GM23248 (cell line): ENCODE measurements around the gene MPP3. TPM values are rescaled to one million over a fixed set of nuclear protein-coding genes. Genes with fewer than 3 reads are reported as not detected.
A peak's percentile ranks its signal among the peaks of the same experiment; 100 is the strongest.
"Not testable (repeated sequence)": the region's sequence is repeated elsewhere in the genome, so short reads cannot be mapped to it uniquely, and the experiment has no call there.

Experiments
- DNase-seq: peaks from one replicate; pipeline ENCODE4 v3.0.0-alpha.2; 2015
- H2AFZ ChIP-seq: fragments of 200-600 bp; sonication (generic); 2 replicates; pipeline ENCODE4 v1.6.1; 2016; ENCODE audit warnings: antibody characterized with exemption
- H3F3A ChIP-seq: fragments of 200-600 bp; sonication (generic); 2 replicates; pipeline ENCODE4 v1.6.1; 2016; ENCODE audit warnings: mild to moderate bottlenecking, antibody characterized with exemption, mixed run types; ENCODE audit not compliant: insufficient read depth
- H3K27ac ChIP-seq: fragments of 200-600 bp; sonication (generic); 2 replicates; pipeline ENCODE4 v1.5.1; 2016; ENCODE audit warnings: mild to moderate bottlenecking
- H3K27me3 ChIP-seq: fragments of 200-600 bp; sonication (generic); replicated peaks from 2 replicates; pipeline ENCODE4 v1.6.1; 2016; ENCODE audit warnings: mild to moderate bottlenecking; ENCODE audit not compliant: insufficient read depth
- H3K36me3 ChIP-seq: fragments of 200-600 bp; sonication (generic); 2 replicates; pipeline ENCODE4 v1.6.1; 2016; ENCODE audit warnings: low read depth, mild to moderate bottlenecking
- H3K4me1 ChIP-seq: fragments of 200-600 bp; sonication (generic); 2 replicates; pipeline ENCODE4 v1.6.1; 2016; ENCODE audit warnings: mild to moderate bottlenecking; ENCODE audit not compliant: insufficient read depth
- H3K4me2 ChIP-seq: fragments of 200-600 bp; sonication (generic); one replicate; pipeline ENCODE4 v1.6.1; 2016; ENCODE audit warnings: mild to moderate bottlenecking; ENCODE audit not compliant: unreplicated experiment
- H3K4me3 ChIP-seq: fragments of 200-600 bp; sonication (generic); 2 replicates; pipeline ENCODE4 v1.5.1; 2016; ENCODE audit warnings: mild to moderate bottlenecking
- H3K79me2 ChIP-seq: fragments of 200-600 bp; sonication (generic); 2 replicates; pipeline ENCODE4 v1.6.1; 2016; ENCODE audit warnings: mild to moderate bottlenecking; ENCODE audit not compliant: insufficient read depth
- H3K9ac ChIP-seq: fragments of 200-600 bp; sonication (generic); 2 replicates; pipeline ENCODE4 v1.6.1; 2016; ENCODE audit warnings: mild to moderate bottlenecking
- H3K9me2 ChIP-seq: fragments of 200-600 bp; sonication (generic); 2 replicates; pipeline ENCODE4 v1.6.1; 2016; ENCODE audit warnings: mixed run types, mild to moderate bottlenecking, moderate library complexity; ENCODE audit not compliant: insufficient read depth
- H3K9me3 ChIP-seq: fragments of 200-600 bp; sonication (generic); one replicate; pipeline ENCODE4 v1.6.1; 2017; ENCODE audit warnings: low read depth
- H4K20me1 ChIP-seq: fragments of 200-600 bp; sonication (generic); 2 replicates; pipeline ENCODE4 v1.6.0; 2016; ENCODE audit not compliant: insufficient read depth
- EZH2 ChIP-seq: fragments of 200-600 bp; sonication (generic); IDR thresholded peaks from 2 replicates; pipeline ENCODE4 v1.6.1; 2018; ENCODE audit warnings: antibody characterized with exemption, mild to moderate bottlenecking; ENCODE audit not compliant: insufficient read depth, poor library complexity, severe bottlenecking
- EZH2phosphoT487 ChIP-seq: fragments of 200-600 bp; sonication (generic); IDR thresholded peaks from 2 replicates; pipeline ENCODE4 v1.6.1; 2018; ENCODE audit warnings: antibody characterized with exemption, moderate library complexity, mild to moderate bottlenecking, low read depth; ENCODE audit not compliant: insufficient read depth
- WGBS, 2 experiments: methylation state at CpG; one replicate each; pipeline ENCODE4 v1.1.6; 2015 to 2017; ENCODE audit warnings: low lambda C conversion rate in 2 of 2, low coverage in 1 of 2; ENCODE audit errors: missing lambda C conversion rate in 2 of 2; 5-methylcytosine and 5-hydroxymethylcytosine counted together
- in situ Hi-C: fragments of 300-500 bp; cut with MboI; formaldehyde crosslinking; loops from 2 replicates; pipeline ENCODE4 v1.15.0; 2020
- polyA plus RNA-seq: library from polyadenylated mRNA; unstranded; fragments of >200 nt; fragmentation: Nextera tagmentation; extraction: Ambion mirVana; gene quantifications from 2 replicates; pipeline ENCODE4 v1.2.1, GENCODE V29; 2016
- total RNA-seq: library from RNA; depleted of rRNA; stranded (reverse); fragments of >200 nt; shearing (Covaris generic); gene quantifications from 2 replicates; pipeline ENCODE4 v1.2.3, GENCODE V29; 2014

MPP3 gene
- total and polyA plus RNA-seq, 2 experiments from 2014 or later: 6.3 to 6.6 TPM

GRCh38 chr17:43799047-43799446 lies 33.9 kb downstream of the MPP3 start:
- Histone ChIP-seq H3K4me3 (no peak overlapping the region), H3K4me1 (peaks cover 5% of the 10 kb centered on the region; the same call in 1 of the 2 replicates), H3K27ac (no peak overlapping the region), H3F3A (0 out of 2 replicates have a peak, but pooled peaks cover 2% of the 10 kb centered on the region), H3K4me2 (no peak overlapping the region), H4K20me1 (no peaks in the 10 kb centered on the region), H3K9me2 (no peaks in the 10 kb centered on the region), H3K9me3 (no peaks in the 10 kb centered on the region), H3K27me3 (no peaks in the 10 kb centered on the region), H3K36me3 (no peaks in the 10 kb centered on the region; the same call in 1 of the 2 replicates), H2AFZ (no peak overlapping the region), H3K79me2 (no peaks in the 10 kb centered on the region), H3K9ac (no peak overlapping the region)
- in situ Hi-C loops: no loop called here
- WGBS, 2 experiments: 54 to 59% methylated on average over 2 of the region's 2 CpGs
- TF ChIP-seq EZH2phosphoT487: no peak
- no peak for TF ChIP-seq EZH2
- no peak for DNase-seq

- H3K4me1 ChIP-seq, H3F3A ChIP-seq, H3K36me3 ChIP-seq, H4K20me1 ChIP-seq, H3K9me3 ChIP-seq, H3K9me2 ChIP-seq, H3K4me2 ChIP-seq, H3K9ac ChIP-seq, H3K27me3 ChIP-seq, in situ Hi-C loops, H3K79me2 ChIP-seq, H3K27ac ChIP-seq, H3K4me3 ChIP-seq, DNase-seq, H2AFZ ChIP-seq: not testable (repeated sequence)
- 77 to 85% methylated on average over 9 of the region's 9 CpGs for whole genome bisulfite sequencing, 2 experiments
Measured at GRCh38 chr17:43798024-43798423, 34.9 kb downstream of the MPP3 start.

DNA sequence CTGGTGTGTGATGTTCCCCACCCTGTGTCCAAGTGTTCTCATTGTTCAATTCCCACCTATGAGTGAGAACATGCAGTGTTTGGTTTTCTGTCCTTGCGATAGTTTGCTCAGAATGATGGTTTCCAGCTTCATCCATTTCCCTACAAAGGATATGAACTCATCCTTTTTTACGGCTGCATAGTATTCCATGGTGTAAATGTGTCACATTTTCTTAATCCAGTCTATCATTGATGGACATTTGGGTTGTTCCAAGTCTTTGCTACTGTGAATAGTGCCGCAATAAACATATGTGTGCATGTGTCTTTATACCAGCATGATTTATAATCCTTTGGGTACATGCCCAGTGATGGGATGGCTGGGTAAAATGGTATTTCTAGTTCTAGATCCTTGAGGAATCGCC lies 40.3 kb downstream of the MPP3 start:
- H3K9me3 ChIP-seq, in situ Hi-C loops, H3K36me3 ChIP-seq, H3K9me2 ChIP-seq, H3K4me2 ChIP-seq, H2AFZ ChIP-seq, H3K4me1 ChIP-seq, H3F3A ChIP-seq, H3K4me3 ChIP-seq, H4K20me1 ChIP-seq, DNase-seq, H3K9ac ChIP-seq, H3K27ac ChIP-seq, H3K79me2 ChIP-seq: not testable (repeated sequence)
- 72 to 74% methylated on average over 4 of the region's 4 CpGs for WGBS, 2 experiments
- peaks cover 13% of the 10 kb centered on the region; the same call in 1 of the 2 replicates for H3K27me3 ChIP-seq

DNA sequence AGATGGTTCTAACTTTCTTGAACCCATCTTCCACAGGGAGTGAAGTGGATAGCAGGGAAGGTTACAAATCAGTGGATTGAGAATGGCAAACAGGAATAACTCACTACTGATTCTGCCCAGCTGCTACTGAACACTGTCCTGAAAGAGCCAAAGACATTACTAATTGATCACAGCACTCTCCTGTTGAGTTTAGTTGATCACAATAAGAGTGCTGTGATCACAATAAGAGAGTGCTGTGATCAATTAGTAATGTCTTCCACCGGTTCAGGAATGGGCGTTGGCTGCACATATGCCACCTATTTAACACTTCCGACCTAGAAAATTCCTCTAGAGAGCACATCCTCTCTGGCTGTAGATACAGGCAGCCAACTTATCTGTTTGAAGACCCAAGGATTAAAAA lies 41.4 kb downstream of the MPP3 start:
- no peaks in the 10 kb centered on the region for H3K36me3 ChIP-seq
- H3K27ac ChIP-seq: no peak overlapping the region
- 3 to 5% methylated on average over 3 of the region's 3 CpGs for WGBS, 2 experiments
- TF ChIP-seq EZH2phosphoT487 (no peak), EZH2 (no peak)
- no peak overlapping the region for H3K4me3 ChIP-seq
- H3F3A ChIP-seq: no peaks in the 10 kb centered on the region
- H3K9me3 ChIP-seq: no peaks in the 10 kb centered on the region
- H3K4me1 ChIP-seq: no peaks in the 10 kb centered on the region
- no peaks in the 10 kb centered on the region for H4K20me1 ChIP-seq
- in situ Hi-C loops: no loop called here
- peaks cover 19% of the 10 kb centered on the region; the same call in 1 of the 2 replicates for H3K27me3 ChIP-seq
- H3K4me2 ChIP-seq: no peak overlapping the region
- no peaks in the 10 kb centered on the region for H3K79me2 ChIP-seq
- DNase-seq: peak; percentile 51
- no peak overlapping the region for H3K9ac ChIP-seq
- no peak overlapping the region for H2AFZ ChIP-seq
- H3K9me2 ChIP-seq: no peaks in the 10 kb centered on the region

DNA sequence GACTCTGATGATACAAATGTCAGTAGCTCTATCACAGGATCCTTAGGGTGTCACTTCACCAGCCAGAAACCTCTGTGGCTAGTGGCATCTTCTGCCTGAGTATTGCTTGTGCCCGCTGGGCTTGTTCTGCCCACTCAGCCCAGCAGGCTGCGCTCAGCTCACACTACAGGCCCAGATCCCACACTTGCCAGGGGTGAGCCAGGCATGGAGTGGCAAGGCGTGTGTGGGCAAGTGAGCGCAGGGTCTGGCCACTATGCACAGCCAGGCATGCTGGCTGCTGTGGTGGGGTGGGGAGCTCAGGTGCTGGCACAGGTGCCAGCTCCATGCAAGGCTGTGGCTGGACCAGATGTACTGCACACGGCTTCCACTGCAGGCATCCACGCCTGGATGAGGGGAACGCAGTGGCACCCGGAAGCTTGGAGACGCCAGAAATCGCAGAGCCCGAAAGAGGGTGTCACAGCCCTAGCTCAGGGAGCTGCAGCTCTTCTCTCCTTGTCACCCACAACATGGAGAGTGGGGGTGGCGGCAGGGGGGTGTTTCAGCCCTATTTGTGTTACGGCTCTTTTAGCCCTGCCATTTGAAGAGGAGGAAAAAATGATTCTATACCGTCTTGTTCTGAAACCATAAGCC lies 42.5 kb downstream of the MPP3 start:
- Histone ChIP-seq H2AFZ (no peak overlapping the region), H3K79me2 (no peaks in the 10 kb centered on the region), H3F3A (no peaks in the 10 kb centered on the region; the same call in 1 of the 2 replicates), H3K4me1 (no peaks in the 10 kb centered on the region), H3K36me3 (no peaks in the 10 kb centered on the region), H3K9me3 (no peaks in the 10 kb centered on the region), H3K4me2 (no peak overlapping the region), H3K27ac (no peak overlapping the region), H3K9ac (no peak overlapping the region), H3K27me3 (peaks cover 19% of the 10 kb centered on the region; the same call in 1 of the 2 replicates), H4K20me1 (no peaks in the 10 kb centered on the region), H3K4me3 (no peak overlapping the region), H3K9me2 (no peaks in the 10 kb centered on the region)
- TF ChIP-seq EZH2 (no peak), EZH2phosphoT487 (no peak)
- 87 to 89% methylated on average over 14 of the region's 14 CpGs for WGBS, 2 experiments
- DNase-seq: peak; percentile 25
- in situ Hi-C loops: no loop called here
